Smooth muscle cell (in vitro differentiated cells): ENCODE data around the gene ZNF141. TPM values are rescaled to one million over a fixed set of nuclear protein-coding genes. Genes with fewer than 3 reads are reported as not detected.
A peak's percentile ranks its signal among the peaks of the same experiment; 100 is the strongest.

ENCODE experiments used
- DNase-seq: peaks from one replicate; lab custom pipeline; 2025; ENCODE audit not compliant: unreplicated experiment; lab: John Stamatoyannopoulos, UW
- H2AFZ ChIP-seq: fragments of 200-600 bp; sonication (generic); 2 replicates; pipeline ENCODE4 v1.6.0; 2016; ENCODE audit warnings: antibody characterized with exemption, low read depth, mild to moderate bottlenecking
- H3F3A ChIP-seq: fragments of 200-600 bp; sonication (generic); 2 replicates; pipeline ENCODE4 v1.6.0; 2017; ENCODE audit warnings: antibody characterized with exemption, low read depth
- H3K27ac ChIP-seq: fragments of 200-600 bp; sonication (generic); 2 replicates; pipeline ENCODE4 v1.5.1; 2016; ENCODE audit warnings: low read depth, mild to moderate bottlenecking
- H3K27me3 ChIP-seq: fragments of 200-600 bp; sonication (generic); 2 replicates; pipeline ENCODE4 v1.6.1; 2016; ENCODE audit warnings: low read depth, mild to moderate bottlenecking
- H3K36me3 ChIP-seq: fragments of 200-600 bp; sonication (generic); 2 replicates; pipeline ENCODE4 v1.5.1; 2016; ENCODE audit warnings: low read depth
- H3K4me1 ChIP-seq: fragments of 200-600 bp; sonication (generic); 2 replicates; pipeline ENCODE4 v1.5.1; 2016; ENCODE audit warnings: low read depth
- H3K4me2 ChIP-seq: fragments of 200-600 bp; sonication (generic); 2 replicates; pipeline ENCODE4 v1.6.0; 2016; ENCODE audit warnings: mild to moderate bottlenecking
- H3K4me3 ChIP-seq: fragments of 200-600 bp; sonication (generic); 2 replicates; pipeline ENCODE4 v1.5.1; 2016; ENCODE audit warnings: mild to moderate bottlenecking
- H3K79me2 ChIP-seq: fragments of 200-600 bp; sonication (generic); 2 replicates; pipeline ENCODE4 v1.6.0; 2016; ENCODE audit warnings: low read depth, mild to moderate bottlenecking
- H3K9ac ChIP-seq: fragments of 200-600 bp; sonication (generic); 2 replicates; pipeline ENCODE4 v1.6.0; 2016; ENCODE audit warnings: low read depth
- H3K9me3 ChIP-seq: fragments of 200-600 bp; sonication (generic); replicated peaks from 2 replicates; pipeline ENCODE4 v1.5.1; 2016; ENCODE audit warnings: low read depth
- H4K20me1 ChIP-seq: fragments of 200-600 bp; sonication (generic); 2 replicates; pipeline ENCODE4 v1.6.0; 2016; ENCODE audit warnings: low read depth
- CTCF ChIP-seq: fragments of 200-600 bp; sonication (generic); IDR thresholded peaks from 2 replicates; pipeline ENCODE4 v1.5.1; 2017; ENCODE audit warnings: borderline replicate concordance, mild to moderate bottlenecking, antibody characterized with exemption; ENCODE audit not compliant: insufficient read depth, poor library complexity, severe bottlenecking
- WGBS: methylation state at CpG from one replicate; pipeline ENCODE4 v1.1.7; 2016; ENCODE audit warnings: low lambda C conversion rate; 5-methylcytosine and 5-hydroxymethylcytosine counted together
- polyA plus RNA-seq: library from polyadenylated mRNA; unstranded; fragments of >200 nt; fragmentation: Nextera tagmentation; extraction: Ambion mirVana; gene quantifications from 2 replicates; pipeline ENCODE4 v1.2.1, GENCODE V29; 2016
- total RNA-seq: library from RNA; depleted of rRNA; stranded (reverse); fragments of >200 nt; gene quantifications from 2 replicates; pipeline ENCODE4 v1.2.3, GENCODE V29; 2014

ZNF141 gene
- total and polyA plus RNA-seq, 2 experiments from 2014 or later = 1.1 to 11.0 TPM

GRCh38 chr4:336099-336892 lies 1.3 kb upstream of the ZNF141 start:
- peaks cover 8% of the 10 kb centered on the region for H3K4me1 ChIP-seq
- H3K36me3 ChIP-seq = peaks cover 7% of the 10 kb centered on the region
- 15% methylated on average over 44 of the region's 71 CpGs for WGBS
- no peak for DNase-seq
- no peaks in the 10 kb centered on the region for H3F3A ChIP-seq
- TF ChIP-seq CTCF = no peak
- H3K9ac ChIP-seq = peak overlapping the region; percentile 79
- H3K27me3 ChIP-seq = no peaks in the 10 kb centered on the region
- peak overlapping the region; percentile 98 for H2AFZ ChIP-seq
- H3K79me2 ChIP-seq = peaks cover 33% of the 10 kb centered on the region
- H3K4me2 ChIP-seq = peak overlapping the region; percentile 90
- peaks cover 4% of the 10 kb centered on the region for H3K9me3 ChIP-seq
- peak overlapping the region; percentile 82 for H3K27ac ChIP-seq
- peaks cover 10% of the 10 kb centered on the region for H4K20me1 ChIP-seq
- H3K4me3 ChIP-seq = peak overlapping the region; percentile 67

- H3F3A ChIP-seq = no peaks in the 10 kb centered on the region
Observed at GRCh38 chr4:336893-337142, 796 bp upstream of the ZNF141 start.

GRCh38 chr4:337932-338758 lies 531 bp downstream of the ZNF141 start:
- Histone ChIP-seq H3K4me1 (peaks cover 8% of the 10 kb centered on the region), H4K20me1 (peaks cover 10% of the 10 kb centered on the region), H3F3A (no peaks in the 10 kb centered on the region), H3K9ac (peak overlapping the region; percentile 83), H3K27me3 (no peaks in the 10 kb centered on the region), H3K9me3 (peaks cover 4% of the 10 kb centered on the region), H3K4me2 (peak overlapping the region; percentile 90), H2AFZ (peak overlapping the region; percentile 98), H3K79me2 (peaks cover 51% of the 10 kb centered on the region), H3K4me3 (peak overlapping the region; percentile 67), H3K27ac (peak overlapping the region; percentile 82), H3K36me3 (peaks cover 18% of the 10 kb centered on the region)
- 2% methylated on average over 46 of the region's 52 CpGs for WGBS
- no peak for TF ChIP-seq CTCF
- DNase-seq = peak; percentile 38

More at GRCh38 chr4:336893-337142, 796 bp upstream of the ZNF141 start:
- H3K4me3 ChIP-seq = peak overlapping the region; percentile 67
- WGBS = 0% methylated on average over 16 of the region's 18 CpGs
- peak overlapping the region; percentile 79 for H3K9ac ChIP-seq
- peaks cover 38% of the 10 kb centered on the region for H3K79me2 ChIP-seq
- peaks cover 4% of the 10 kb centered on the region for H3K9me3 ChIP-seq
- H4K20me1 ChIP-seq = peaks cover 10% of the 10 kb centered on the region
- H3K27me3 ChIP-seq = no peaks in the 10 kb centered on the region
- H3K36me3 ChIP-seq = peaks cover 7% of the 10 kb centered on the region
- DNase-seq = no peak
- H3K4me2 ChIP-seq = peak overlapping the region; percentile 90
- peaks cover 8% of the 10 kb centered on the region for H3K4me1 ChIP-seq
- peak overlapping the region; percentile 98 for H2AFZ ChIP-seq
- no peak for TF ChIP-seq CTCF
- H3K27ac ChIP-seq = peak overlapping the region; percentile 82
